B cell (primary cell): ENCODE data around the gene HOXC9. TPM values are rescaled to one million over a fixed set of nuclear protein-coding genes. Genes with fewer than 3 reads are reported as not detected.
A peak's percentile ranks its signal among the peaks of the same experiment; 100 is the strongest.

ENCODE experiments used
- ATAC-seq: fragments of 200-7000 bp; cut with Tn5 transposase; one replicate; pipeline ENCODE4 v1.10.0; 2021; ENCODE audit warnings: low read depth, mild to moderate bottlenecking, moderate number of reproducible peaks, moderate library complexity
- CTCF ChIA-PET: fragments of 350-600 bp; sonication (Branson Sonifier 250); formaldehyde crosslinking; loops from one replicate; lab custom pipeline; 2021; ENCODE audit warnings: antibody characterized with exemption, inconsistent platforms; lab: Charles Lee
- POLR2A ChIA-PET: fragments of 350-600 bp; sonication (Branson Sonifier 250); formaldehyde crosslinking; loops from one replicate; lab custom pipeline; 2021; ENCODE audit warnings: antibody characterized with exemption; lab: Charles Lee
- DNase-seq: peaks from one replicate; pipeline ENCODE4 v3.0.0; 2013
- H2AFZ ChIP-seq: 2 replicates; pipeline ENCODE4 v1.6.1; 2012; ENCODE audit warnings: mild to moderate bottlenecking, low read depth, low read length; ENCODE audit not compliant: insufficient read depth, poor library complexity, severe bottlenecking
- H3K27ac ChIP-seq, 2 donors: 1 replicate in 1 of 2; 2 replicates in 1 of 2; pipeline ENCODE4 v1.5.1; 2012 to 2013; ENCODE audit warnings: low read length in 2 of 2, mild to moderate bottlenecking in 2 of 2, moderate library complexity in 1 of 2
- H3K27me3 ChIP-seq, 4 experiments: fragments of 200-600 bp in 1 of 4; sonication (generic) in 1 of 4; replicated peaks in 1 of 4; 1 replicate in 2 of 4; 2 replicates in 2 of 4; pipeline versions ENCODE4 v1.6.1 to v1.7.0; 2013 to 2016; ENCODE audit warnings: low read length in 3 of 4, mild to moderate bottlenecking in 2 of 4, mixed read lengths in 1 of 4, moderate library complexity in 1 of 4; ENCODE audit not compliant: insufficient read depth in 4 of 4, control insufficient read depth in 3 of 4; ENCODE audit errors: control extremely low read depth in 1 of 4
- H3K36me3 ChIP-seq, 2 experiments: replicated peaks in 1 of 2; 1 replicate in 1 of 2; 2 replicates in 1 of 2; pipeline versions ENCODE4 v1.6.1 to v1.7.1; 2013; ENCODE audit warnings: low read length in 1 of 2; ENCODE audit not compliant: insufficient read depth in 2 of 2, control insufficient read depth in 1 of 2; ENCODE audit errors: control extremely low read depth in 1 of 2, extremely low read depth in 1 of 2
- H3K4me1 ChIP-seq, 2 donors: fragments of 200-600 bp in 1 of 2; sonication (generic) in 1 of 2; 1 replicate in 1 of 2; 2 replicates in 1 of 2; pipeline versions ENCODE4 v1.5.1 to v1.6.1; 2013 to 2017; ENCODE audit warnings: low read length in 2 of 2; ENCODE audit not compliant: control insufficient read depth in 2 of 2, insufficient read depth in 2 of 2
- H3K4me2 ChIP-seq: replicated peaks from 2 replicates; pipeline ENCODE3; 2012; ENCODE audit warnings: mild to moderate bottlenecking, low read depth, low read length; ENCODE audit not compliant: poor library complexity, severe bottlenecking
- H3K4me3 ChIP-seq, 5 experiments: fragments of 200-600 bp in 1 of 5; sonication (generic) in 1 of 5; 1 replicate in 3 of 5; 2 replicates in 2 of 5; pipeline versions ENCODE4 v1.5.1 to v1.7.0; 2011 to 2016; ENCODE audit warnings: low read length in 4 of 5, mild to moderate bottlenecking in 4 of 5, low read depth in 2 of 5, control low read depth in 1 of 5, moderate library complexity in 1 of 5; ENCODE audit not compliant: insufficient read depth in 1 of 5; ENCODE audit errors: control extremely low read depth in 1 of 5, extremely low read depth in 1 of 5
- H3K79me2 ChIP-seq: fragments of 200-600 bp; sonication (generic); one replicate; pipeline ENCODE4 v1.6.0; 2016; ENCODE audit warnings: low read length; ENCODE audit not compliant: control insufficient read depth, insufficient read depth
- H3K9ac ChIP-seq: fragments of 200-600 bp; sonication (generic); 2 replicates; pipeline ENCODE4 v1.6.1; 2017; ENCODE audit warnings: mild to moderate bottlenecking, low read length, moderate library complexity
- H3K9me3 ChIP-seq, 3 donors: one replicate each; pipeline versions ENCODE4 v1.6.1 to v1.7.1; 2013; ENCODE audit warnings: low read length in 2 of 3; ENCODE audit not compliant: control insufficient read depth in 2 of 3, insufficient read depth in 1 of 3; ENCODE audit errors: control extremely low read depth in 1 of 3
- H4K20me1 ChIP-seq: 2 replicates; pipeline ENCODE4 v1.6.0; 2012; ENCODE audit warnings: mild to moderate bottlenecking, low read length; ENCODE audit not compliant: insufficient read depth, control insufficient read depth, poor library complexity, severe bottlenecking
- H3K27ac Mint-ChIP-seq: one replicate; pipeline ENCODE4 v1.8.0; 2021; ENCODE audit warnings: mixed read lengths
- H3K27me3 Mint-ChIP-seq: one replicate; pipeline ENCODE4 v1.8.0; 2021; ENCODE audit warnings: mixed read lengths
- H3K4me1 Mint-ChIP-seq: one replicate; pipeline ENCODE4 v1.8.0; 2021; ENCODE audit warnings: mixed read lengths
- H3K4me3 Mint-ChIP-seq: one replicate; pipeline ENCODE4 v1.8.0; 2021; ENCODE audit warnings: mixed read lengths
- H3K9me3 Mint-ChIP-seq: one replicate; pipeline ENCODE4 v1.8.0; 2022; ENCODE audit warnings: mixed read lengths; ENCODE audit not compliant: insufficient read depth
- CTCF ChIP-seq: fragments of 200-600 bp; IDR thresholded peaks from one replicate; pipeline ENCODE4 v1.8.0; 2022; ENCODE audit warnings: antibody characterized with exemption, mild to moderate bottlenecking
- EZH2 ChIP-seq: IDR thresholded peaks from 2 replicates; pipeline ENCODE4 v1.6.1; 2012; ENCODE audit warnings: borderline replicate concordance, low read depth, mild to moderate bottlenecking, moderate library complexity, low read length; ENCODE audit not compliant: insufficient read depth, poor library complexity, severe bottlenecking
- WGBS: methylation state at CpG from one replicate; pipeline ENCODE4 v1.1.5; 2013; ENCODE audit warnings: missing lambda C conversion rate; ENCODE audit not compliant: insufficient coverage; 5-methylcytosine and 5-hydroxymethylcytosine counted together
- intact Hi-C: fragments of 100-400 bp; cut with micrococcal nuclease; formaldehyde crosslinking; loops from one replicate; pipeline ENCODE4 v1.10.0; 2022
- polyA plus RNA-seq: library from polyadenylated mRNA; depleted of rRNA; stranded (reverse); fragments of >200 nt; gene quantifications from 2 replicates; pipeline ENCODE4 v1.2.3, GENCODE V29; 2012
- total RNA-seq, 2 donors: library from RNA; stranded (reverse); fragments of 120-200 nt in 1 of 2; gene quantifications; 1 replicate in 1 of 2; 2 replicates in 1 of 2; pipeline versions ENCODE4 v1.2.3 to v1.2.4, GENCODE V29; 2013 to 2022

HOXC9 gene
- total and polyA plus RNA-seq, 2 donors (not counting 1 experiment from before 2014, with no cell fraction given) = not detected

- TF ChIP-seq CTCF (no peak), EZH2 (peak; percentile 95)
- Mint-ChIP-seq H3K4me1 (peaks cover 35% of the 10 kb centered on the region), H3K9me3 (no peaks in the 10 kb centered on the region), H3K4me3 (peak overlapping the region; percentile 89), H3K27me3 (peaks cover 87% of the 10 kb centered on the region), H3K27ac (peak overlapping the region; percentile 47)
- peak overlapping the region; percentile 96 for H3K4me2 ChIP-seq
- intact Hi-C loops = loop anchor here (5.0 kb wide), 2 partner anchors 37 to 43 kb away; partner anchors contain the start of genes HOXC12 and HOXC5
- H3K9ac ChIP-seq = peak overlapping the region; percentile 58
- H4K20me1 ChIP-seq = no peaks in the 10 kb centered on the region
- no peaks in the 10 kb centered on the region for H3K79me2 ChIP-seq
- no peaks in the 10 kb centered on the region for H3K36me3 ChIP-seq
- POLR2A ChIA-PET = interaction anchor here (0.6 to 0.7 kb wide), 2 partner anchors 20 to 220 kb away, joined by 3 to 10 read pairs; no protein-coding TSS in a partner anchor
- peaks cover 0 to 75% (median 0%) of the 10 kb centered on the region in 3 donors for H3K9me3 ChIP-seq
- peaks cover 0 to 98% (median 84%) of the 10 kb centered on the region in 4 experiments for H3K27me3 ChIP-seq
- peak; percentile 62 for DNase-seq
- 2% methylated on average over 47 of the region's 48 CpGs for WGBS
- CTCF ChIA-PET = interaction anchor here (1.1 to 1.6 kb wide), 2 partner anchors 10 to 195 kb away, joined by 3 to 7 read pairs; no protein-coding TSS in a partner anchor
- H3K4me3 ChIP-seq = peak overlapping the region in 4 of 5 experiments; percentile 44 to 60 (median 58)
- peaks cover 37 to 70% of the 10 kb centered on the region in 2 donors for H3K4me1 ChIP-seq
- no peak overlapping the region for H3K27ac ChIP-seq
- ATAC-seq = peak; percentile 43
- peak overlapping the region; percentile 70 for H2AFZ ChIP-seq
These were observed 4.4 kb upstream of the HOXC9 start for GRCh38 chr12:53995378-53996239.
